ENCODE results near the gene TYSND1.
A peak's percentile ranks its signal among the peaks of the same experiment; 100 is the strongest.
"Not testable (repeated sequence)": the region's sequence is repeated elsewhere in the genome, so short reads cannot be mapped to it uniquely, and the experiment has no call there.

TYSND1 gene, protein sequence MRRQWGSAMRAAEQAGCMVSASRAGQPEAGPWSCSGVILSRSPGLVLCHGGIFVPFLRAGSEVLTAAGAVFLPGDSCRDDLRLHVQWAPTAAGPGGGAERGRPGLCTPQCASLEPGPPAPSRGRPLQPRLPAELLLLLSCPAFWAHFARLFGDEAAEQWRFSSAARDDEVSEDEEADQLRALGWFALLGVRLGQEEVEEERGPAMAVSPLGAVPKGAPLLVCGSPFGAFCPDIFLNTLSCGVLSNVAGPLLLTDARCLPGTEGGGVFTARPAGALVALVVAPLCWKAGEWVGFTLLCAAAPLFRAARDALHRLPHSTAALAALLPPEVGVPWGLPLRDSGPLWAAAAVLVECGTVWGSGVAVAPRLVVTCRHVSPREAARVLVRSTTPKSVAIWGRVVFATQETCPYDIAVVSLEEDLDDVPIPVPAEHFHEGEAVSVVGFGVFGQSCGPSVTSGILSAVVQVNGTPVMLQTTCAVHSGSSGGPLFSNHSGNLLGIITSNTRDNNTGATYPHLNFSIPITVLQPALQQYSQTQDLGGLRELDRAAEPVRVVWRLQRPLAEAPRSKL

DNA sequence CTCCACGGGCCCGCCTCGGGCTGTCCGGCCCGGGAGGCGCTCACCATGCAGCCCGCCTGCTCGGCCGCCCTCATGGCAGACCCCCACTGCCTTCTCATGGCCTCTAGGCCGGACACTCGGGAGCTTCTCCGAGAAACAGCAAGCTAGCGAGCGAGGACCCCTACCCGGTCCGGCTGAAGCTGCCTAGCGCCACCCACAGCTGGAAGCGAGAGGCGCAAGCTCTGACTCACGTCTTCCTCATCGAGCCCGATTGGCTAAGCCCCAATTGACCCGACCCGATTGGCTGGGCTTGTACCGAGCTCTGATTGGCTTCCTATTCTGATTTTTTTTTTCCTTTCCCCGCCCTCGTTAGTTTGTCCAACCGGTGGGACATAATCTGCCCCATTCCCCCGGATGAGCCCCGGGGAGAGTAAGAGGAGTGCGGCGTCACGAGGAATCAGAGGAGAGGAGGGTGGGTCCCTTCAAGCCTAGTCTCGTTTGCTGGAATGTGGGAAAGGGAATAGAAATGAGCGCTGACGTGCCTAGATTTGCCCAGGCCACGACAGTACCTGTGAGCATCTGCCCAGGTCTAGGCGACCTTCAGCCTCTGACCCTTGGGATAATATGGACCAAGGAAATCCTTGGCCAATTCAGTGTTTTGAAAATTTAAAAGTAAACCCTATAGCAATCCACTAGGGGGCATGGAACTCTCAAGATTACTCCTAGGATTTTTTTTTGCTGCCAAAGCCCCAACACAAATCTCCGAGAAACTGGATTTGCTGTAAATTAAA lies at the start of gene TYSND1:
TSS of gene TYSND1 (minus strand) at position 212 of the 770 bp plus-strand sequence. CDS start at position 98, 114 bp downstream.
- peak; percentile 84 to 89 for DNase-seq (ENCODE audit: low read depth in 2 of 2)

DNA sequence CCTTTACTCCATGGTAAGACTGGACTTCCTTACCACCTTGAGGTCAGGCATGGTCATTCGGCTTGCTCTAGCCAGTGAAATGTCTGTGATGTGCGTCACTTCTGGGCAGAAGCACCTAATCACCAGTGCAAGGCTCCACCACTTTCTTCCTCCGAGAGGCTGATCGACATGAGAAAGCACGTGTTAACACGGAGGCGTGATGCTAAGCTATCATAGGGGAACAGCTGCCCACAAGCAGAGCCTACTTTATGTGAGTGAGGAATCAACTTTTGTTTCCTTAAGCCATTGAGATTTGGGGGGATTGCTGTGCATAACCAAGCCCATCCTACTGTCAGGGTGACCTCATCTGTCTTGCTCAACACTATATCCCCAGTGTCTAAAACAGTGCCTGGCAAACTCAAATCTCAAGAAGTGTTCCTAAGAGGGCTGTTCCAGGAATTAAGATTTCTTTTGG lies 46.9 kb upstream of the TYSND1 start:
- no peak for DNase-seq (ENCODE audit: low read depth in 2 of 2)

DNA sequence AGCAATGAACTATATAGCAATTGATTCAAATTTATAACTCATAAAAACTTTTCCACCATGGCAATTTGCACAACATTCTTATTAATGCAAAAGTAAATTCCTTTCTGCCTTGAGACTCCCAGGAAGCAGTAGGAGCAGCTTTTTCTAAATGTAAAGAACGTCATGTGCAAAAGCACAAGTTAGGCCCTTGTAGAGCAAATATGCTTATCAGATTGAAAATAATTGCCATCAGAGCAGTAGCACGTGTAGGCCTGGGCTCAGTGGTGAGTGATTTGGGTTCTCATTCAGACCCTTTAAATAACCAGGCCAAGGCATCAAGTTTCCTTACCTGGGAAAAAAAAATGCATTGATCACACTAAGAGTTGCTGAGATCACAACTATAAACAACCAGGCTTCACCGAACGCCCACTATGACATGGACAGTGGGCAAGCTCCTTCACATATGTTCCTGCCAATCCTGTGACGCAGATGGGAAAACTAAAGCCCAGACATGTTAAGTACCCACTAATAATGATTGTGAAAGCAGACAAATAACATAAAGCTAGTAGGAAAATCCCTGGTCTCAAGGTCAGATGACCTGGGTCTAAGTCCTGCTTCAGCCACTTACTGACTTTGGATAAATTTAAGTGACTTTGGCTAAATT lies 45.9 kb upstream of the TYSND1 start:
- DNase-seq (ENCODE audit: low read depth in 2 of 2), result no peak

DNA sequence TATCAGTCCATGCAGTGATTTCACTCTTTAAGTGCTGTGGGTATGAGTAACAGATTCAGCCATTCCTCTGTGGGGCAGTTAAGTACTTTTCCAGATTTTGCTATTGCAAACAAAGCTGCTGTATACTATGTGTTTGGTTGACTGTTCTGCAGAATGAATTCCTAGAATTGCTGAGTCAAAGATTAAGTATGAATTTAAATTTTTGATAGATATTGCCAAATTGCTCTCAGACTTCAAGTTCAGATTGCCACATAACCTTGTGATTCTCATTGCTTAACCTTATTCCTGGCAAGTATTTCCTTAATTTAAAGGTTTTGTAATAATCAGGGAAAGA lies 45.4 kb upstream of the TYSND1 start:
- DNase-seq (ENCODE audit: low read depth in 2 of 2), result no peak

DNA sequence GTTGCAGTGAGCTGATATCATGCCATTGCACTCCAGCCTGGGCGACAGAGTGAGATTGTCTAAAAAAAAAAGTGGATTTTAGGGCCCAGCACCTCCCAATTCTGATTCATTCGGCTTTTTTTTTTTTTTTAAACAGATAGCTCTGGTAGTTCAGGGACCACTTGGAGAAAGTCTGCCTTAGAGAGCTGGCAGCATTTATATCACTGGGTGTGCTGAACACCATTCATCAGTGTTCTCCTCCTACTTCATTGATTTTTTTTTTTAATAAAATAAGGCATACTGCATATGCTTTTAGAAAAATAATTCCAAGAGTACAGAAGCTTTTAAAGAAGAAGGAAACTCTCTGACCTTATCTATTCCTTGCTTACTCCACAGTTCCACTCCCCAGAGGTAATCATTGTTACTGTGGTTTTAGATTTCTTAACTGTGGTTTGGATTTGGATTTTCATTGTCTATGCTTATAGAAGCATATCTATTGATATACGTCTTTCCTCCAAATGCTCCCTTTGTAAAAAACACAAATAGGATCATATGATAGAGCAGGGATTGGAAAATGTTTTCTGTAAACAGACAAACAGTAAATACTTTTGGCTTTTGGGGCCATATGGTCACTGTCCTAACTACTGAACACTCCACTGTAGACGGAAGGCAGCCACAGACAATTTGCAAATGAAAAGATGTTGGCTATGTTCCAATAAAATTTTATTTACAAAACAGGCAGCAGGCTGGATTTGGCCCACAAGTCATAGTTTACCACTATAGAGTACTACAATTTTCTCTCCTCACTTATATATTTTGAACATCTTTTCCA lies 44.9 kb upstream of the TYSND1 start:
- no peak for DNase-seq (ENCODE audit: low read depth in 2 of 2)

- DNase-seq (ENCODE audit: low read depth in 2 of 2), result no peak
Observed at GRCh38 chr10:70190581-70190980, 44.1 kb upstream of the TYSND1 start.

GRCh38 chr10:70190102-70190501 lies 43.6 kb upstream of the TYSND1 start:
- no peak for DNase-seq (ENCODE audit: low read depth in 2 of 2)

DNA sequence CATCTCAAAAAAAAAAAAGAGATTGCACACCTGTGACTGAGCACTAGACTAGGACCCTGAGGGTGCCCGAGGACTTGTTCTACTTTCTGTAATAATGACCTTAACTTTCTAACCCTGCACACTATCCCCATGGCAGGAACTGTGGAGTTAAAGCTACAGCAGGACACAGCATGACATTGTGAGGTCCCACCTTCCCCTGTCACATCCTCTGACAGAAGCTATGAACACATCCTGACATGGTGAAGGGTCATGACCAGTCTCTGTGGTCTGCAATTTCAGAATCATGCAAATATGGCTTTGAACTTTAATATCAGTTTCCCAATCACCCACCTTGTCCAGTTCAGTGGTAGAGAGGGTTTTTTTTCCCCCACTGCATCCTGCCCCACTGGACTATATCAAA lies 42.3 kb upstream of the TYSND1 start:
- no peak for DNase-seq (ENCODE audit: low read depth in 2 of 2)

- DNase-seq (ENCODE audit: low read depth in 2 of 2), result no peak
Observed at GRCh38 chr10:70186571-70186970, 40.1 kb upstream of the TYSND1 start.

DNA sequence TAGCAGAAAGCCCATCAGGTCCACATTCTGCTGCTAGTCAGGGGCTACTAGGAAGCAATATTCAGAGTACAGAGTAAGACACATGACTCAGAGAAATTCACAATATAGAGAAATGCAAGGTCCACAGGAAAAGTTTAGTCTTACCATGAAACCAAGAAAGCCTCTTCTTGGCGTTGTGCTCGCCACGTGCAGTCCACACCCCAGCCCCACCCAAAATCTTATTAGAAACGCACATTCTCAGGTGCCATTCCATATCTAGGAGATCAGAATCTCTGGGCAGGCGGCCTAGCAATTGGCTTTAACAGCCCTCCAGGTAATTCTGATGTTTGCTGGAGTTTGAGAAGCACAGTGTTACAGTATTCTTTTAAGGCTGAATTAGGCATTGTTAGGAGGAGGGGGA lies 39.6 kb upstream of the TYSND1 start:
- no peak for DNase-seq (ENCODE audit: low read depth in 2 of 2)

DNA sequence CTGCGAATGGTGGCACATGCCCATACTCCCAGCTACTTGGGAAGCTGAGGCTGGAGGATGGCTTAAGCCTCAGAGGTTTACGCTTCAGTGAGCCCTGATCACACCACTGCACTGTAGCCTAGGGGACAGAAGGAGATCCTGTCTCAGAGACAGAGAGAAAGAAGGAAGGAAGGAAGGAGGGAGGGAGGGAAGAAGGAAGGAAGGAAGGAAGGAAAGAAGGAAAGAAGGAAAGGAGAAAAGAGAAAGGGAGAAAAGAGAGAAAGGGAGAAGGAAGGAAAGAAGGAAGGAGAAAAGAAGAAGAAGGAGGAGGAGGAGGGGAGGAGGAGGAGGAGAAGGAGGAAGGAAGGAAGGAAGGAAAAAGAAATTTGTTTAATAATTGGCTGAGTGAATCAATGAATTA lies 36.8 kb upstream of the TYSND1 start:
- no peak for DNase-seq (ENCODE audit: low read depth in 2 of 2)

DNA sequence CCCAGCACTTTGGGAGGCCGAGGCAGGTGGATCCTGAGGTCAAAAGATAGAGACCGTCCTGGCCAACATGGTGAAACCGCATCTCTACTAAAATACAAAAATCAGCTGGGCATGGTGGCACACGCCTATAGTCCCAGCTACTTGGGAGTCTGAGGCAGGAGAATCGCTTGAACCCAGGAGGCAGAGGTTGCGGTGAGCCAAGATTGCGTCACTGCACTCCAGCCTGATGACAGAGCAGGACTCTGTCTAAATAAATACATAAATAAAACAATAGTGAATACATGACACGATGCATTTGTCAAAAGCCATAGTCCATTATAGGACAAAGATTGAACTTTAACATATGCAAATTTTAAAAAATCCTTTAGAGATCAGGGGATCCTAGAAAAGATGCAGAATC lies 32.7 kb upstream of the TYSND1 start:
- DNase-seq (ENCODE audit: low read depth in 2 of 2), result not testable (repeated sequence)

- DNase-seq (ENCODE audit: low read depth in 2 of 2), result no peak
Observed at GRCh38 chr10:70178139-70178725, 31.7 kb upstream of the TYSND1 start.

DNA sequence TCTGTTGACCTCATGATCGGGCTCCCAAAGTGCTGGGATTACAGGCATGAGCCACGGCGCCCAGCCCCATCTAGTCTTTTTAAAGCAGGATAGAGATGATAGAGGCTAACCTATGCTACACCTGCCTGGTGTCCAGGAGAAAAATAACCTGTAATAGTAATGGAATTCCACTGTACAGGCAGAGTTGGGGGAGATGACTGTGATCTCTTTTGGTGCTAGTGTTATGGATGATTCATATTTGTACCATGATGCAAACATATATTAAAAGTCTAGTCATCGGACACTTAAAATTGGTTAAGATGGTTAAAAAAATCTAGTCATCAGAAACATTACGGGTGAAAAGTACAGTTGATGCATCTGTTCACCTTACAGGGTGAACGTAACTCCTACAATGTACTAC lies 29.9 kb upstream of the TYSND1 start:
- no peak for DNase-seq (ENCODE audit: low read depth in 2 of 2)

DNA sequence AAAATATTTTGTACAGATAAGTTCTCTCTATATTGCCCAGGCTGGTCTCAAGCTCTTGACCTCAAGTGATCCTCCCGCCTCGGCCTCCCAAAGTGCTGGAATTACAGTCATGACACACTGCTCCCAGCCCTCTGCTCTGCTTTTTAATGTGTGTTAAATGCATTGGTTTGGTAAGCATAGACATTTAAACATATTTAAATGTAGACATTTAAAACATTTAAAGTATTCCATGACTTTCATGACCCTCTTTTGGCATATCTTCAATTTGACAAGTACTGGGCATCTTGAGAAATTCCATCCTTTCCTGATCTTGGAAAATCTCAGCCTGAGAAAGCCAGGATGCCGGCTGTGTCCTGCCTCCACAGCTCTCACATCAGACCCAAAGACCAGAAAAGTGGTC lies 29.0 kb upstream of the TYSND1 start:
- DNase-seq (ENCODE audit: low read depth in 2 of 2), result no peak

GRCh38 chr10:70174058-70174741 lies 27.7 kb upstream of the TYSND1 start:
- no peak for DNase-seq (ENCODE audit: low read depth in 2 of 2)

- peak in 1 of 2 donors; percentile 11 for DNase-seq (ENCODE audit: low read depth in 2 of 2)
Observed at GRCh38 chr10:70169649-70170364, 23.3 kb upstream of the TYSND1 start.

DNA sequence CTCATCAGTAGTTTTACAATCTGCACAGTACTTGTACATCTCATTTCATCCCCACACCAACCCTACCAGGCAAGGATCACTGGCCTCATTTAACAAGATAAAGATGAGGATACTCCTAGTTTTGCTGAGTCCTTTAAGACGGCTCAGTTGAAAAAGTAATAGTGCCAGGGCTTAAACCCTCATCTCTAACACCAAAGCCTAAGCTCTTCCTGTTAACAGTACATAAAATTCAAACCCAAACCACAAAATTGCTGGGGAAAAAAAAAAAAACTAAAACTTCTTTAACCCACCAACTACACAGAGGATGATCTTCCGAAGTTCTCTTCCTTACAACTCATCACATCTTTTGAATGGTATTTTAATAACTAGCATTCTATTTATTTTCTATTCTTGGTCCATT lies 22.5 kb upstream of the TYSND1 start:
- no peak for DNase-seq (ENCODE audit: low read depth in 2 of 2)

- no peak for DNase-seq (ENCODE audit: low read depth in 2 of 2)
Observed at GRCh38 chr10:70167246-70167645, 20.7 kb upstream of the TYSND1 start.

- no peak for DNase-seq (ENCODE audit: low read depth in 2 of 2)
Observed at GRCh38 chr10:70166394-70166793, 19.9 kb upstream of the TYSND1 start.
